H1 (cell line): ENCODE data around the gene RBM19. TPM values are rescaled to one million over a fixed set of nuclear protein-coding genes. Genes with fewer than 3 reads are reported as not detected.

Source experiments
- CTCF ChIA-PET: fragments of 300-600 bp; sonication (Branson Sonifier 250); formaldehyde crosslinking; loops from one replicate; lab custom pipeline; 2021; ENCODE audit not compliant: partially characterized antibody; lab: Charles Lee
- POLR2A ChIA-PET: fragments of 300-600 bp; sonication (Branson Sonifier 250); formaldehyde crosslinking; loops from one replicate; lab custom pipeline; 2021; ENCODE audit warnings: inconsistent platforms; ENCODE audit not compliant: partially characterized antibody; lab: Charles Lee
- DNase-seq, 2 experiments: peaks; one replicate each; pipeline versions ENCODE4 v3.0.0 to v3.0.0-alpha.2; 2010 to 2022; ENCODE audit warnings: low spot score in 2 of 2, low read depth in 1 of 2, mixed read lengths in 1 of 2
- FAIRE-seq: peaks from 2 replicates; lab custom pipeline; 2011; peaks lifted over from hg19 to GRCh38; lab: Jason Lieb, UNC
- H2AFZ ChIP-seq: 2 replicates; pipeline ENCODE4 v1.8.1; 2012; ENCODE audit warnings: low read length, inconsistent platforms
- H2AK5ac ChIP-seq: 2 replicates; pipeline ENCODE4 v1.6.1; 2013; ENCODE audit warnings: low read depth, low read length
- H2BK120ac ChIP-seq: replicated peaks from 2 replicates; pipeline ENCODE3; 2013; ENCODE audit warnings: low read depth, low read length, inconsistent platforms
- H2BK12ac ChIP-seq: 2 replicates; pipeline ENCODE4 v1.6.1; 2013; ENCODE audit warnings: low read depth, low read length
- H2BK15ac ChIP-seq: 2 replicates; pipeline ENCODE4 v1.6.1; 2013; ENCODE audit warnings: low read length
- H2BK20ac ChIP-seq: 2 replicates; pipeline ENCODE4 v1.6.1; 2013; ENCODE audit warnings: low read length
- H2BK5ac ChIP-seq: 2 replicates; pipeline ENCODE4 v1.6.1; 2013; ENCODE audit warnings: low read depth, low read length
- H3K14ac ChIP-seq: 2 replicates; pipeline ENCODE4 v1.6.1; 2013; ENCODE audit warnings: inconsistent platforms; ENCODE audit not compliant: insufficient read length
- H3K18ac ChIP-seq: 2 replicates; pipeline ENCODE4 v1.6.1; 2013; ENCODE audit warnings: low read length; ENCODE audit errors: extremely low read depth
- H3K23ac ChIP-seq: 2 replicates; pipeline ENCODE4 v1.6.1; 2013; ENCODE audit warnings: inconsistent platforms; ENCODE audit not compliant: insufficient read length
- H3K23me2 ChIP-seq: 2 replicates; pipeline ENCODE4 v1.6.1; 2013; ENCODE audit warnings: low read depth, low read length
- H3K27ac ChIP-seq: 2 replicates; pipeline ENCODE4 v1.6.1; 2011; ENCODE audit warnings: low read depth, low read length, inconsistent platforms
- H3K27me3 ChIP-seq, 4 experiments: replicated peaks in 1 of 4; 1 replicate in 1 of 4; 2 replicates in 3 of 4; pipeline versions ENCODE4 v1.6.1 to v1.8.1; 2011 to 2013; ENCODE audit warnings: low read length in 3 of 4, mild to moderate bottlenecking in 3 of 4, inconsistent platforms in 2 of 4, mixed read lengths in 2 of 4, moderate library complexity in 1 of 4; ENCODE audit not compliant: control insufficient read depth in 3 of 4, insufficient read depth in 3 of 4; ENCODE audit errors: extremely low read depth in 1 of 4
- H3K36me3 ChIP-seq, 4 experiments: 2 replicates each; pipeline versions ENCODE4 v1.6.1 to v1.8.1; 2011 to 2013; ENCODE audit warnings: mild to moderate bottlenecking in 4 of 4, low read length in 3 of 4, moderate library complexity in 2 of 4, control low read depth in 1 of 4, inconsistent platforms in 1 of 4; ENCODE audit not compliant: insufficient read depth in 4 of 4, control insufficient read depth in 2 of 4
- H3K4ac ChIP-seq: replicated peaks from 2 replicates; pipeline ENCODE3; 2013; ENCODE audit warnings: low read length, low read depth, mixed read lengths, inconsistent platforms; ENCODE audit not compliant: insufficient read length
- H3K4me1 ChIP-seq, 4 experiments: replicated peaks in 1 of 4; 1 replicate in 1 of 4; 2 replicates in 3 of 4; pipeline versions ENCODE4 v1.6.1 to v1.8.1; 2011 to 2013; ENCODE audit warnings: low read length in 3 of 4, inconsistent platforms in 2 of 4, mixed read lengths in 1 of 4; ENCODE audit not compliant: insufficient read depth in 4 of 4, control insufficient read depth in 3 of 4
- H3K4me2 ChIP-seq, 2 experiments: 2 replicates each; pipeline versions ENCODE4 v1.6.1 to v1.8.1; 2011 to 2013; ENCODE audit warnings: low read depth in 2 of 2, low read length in 2 of 2, control low read depth in 1 of 2, inconsistent platforms in 1 of 2, mild to moderate bottlenecking in 1 of 2; ENCODE audit not compliant: insufficient read depth in 1 of 2
- H3K4me3 ChIP-seq, 4 experiments: fragments of 200-600, 300-600 bp in 1 of 4; sonication (generic), shearing (Covaris generic), sonication (Bioruptor Twin) in 1 of 4; 2 replicates each; pipeline versions ENCODE4 v1.5.1 to v1.8.1; 2011 to 2016; ENCODE audit warnings: low read length in 4 of 4, low read depth in 3 of 4, control low read depth in 2 of 4, inconsistent platforms in 2 of 4, mild to moderate bottlenecking in 2 of 4, mixed read lengths in 1 of 4, moderate library complexity in 1 of 4; ENCODE audit not compliant: insufficient read depth in 2 of 4; ENCODE audit errors: extremely low read depth in 1 of 4
- H3K56ac ChIP-seq: replicated peaks from 2 replicates; pipeline ENCODE3; 2013; ENCODE audit warnings: low read depth, mild to moderate bottlenecking, mixed read lengths, low read length, inconsistent platforms; ENCODE audit not compliant: insufficient read length
- H3K79me1 ChIP-seq: 2 replicates; pipeline ENCODE4 v1.6.1; 2013; ENCODE audit warnings: low read depth, low read length, control low read depth
- H3K79me2 ChIP-seq, 2 experiments: 2 replicates each; pipeline versions ENCODE4 v1.6.1 to v1.8.1; 2012 to 2013; ENCODE audit warnings: low read length in 2 of 2, mild to moderate bottlenecking in 2 of 2, inconsistent platforms in 1 of 2; ENCODE audit not compliant: insufficient read depth in 2 of 2, control insufficient read depth in 1 of 2
- H3K9ac ChIP-seq, 4 experiments: replicated peaks in 1 of 4; 1 replicate in 1 of 4; 2 replicates in 3 of 4; pipeline versions ENCODE4 v1.6.1 to v1.8.1; 2011 to 2013; ENCODE audit warnings: low read depth in 3 of 4, low read length in 3 of 4, control low read depth in 2 of 4, mild to moderate bottlenecking in 2 of 4, moderate library complexity in 2 of 4, inconsistent platforms in 1 of 4; ENCODE audit errors: extremely low read depth in 1 of 4
- H3K9me3 ChIP-seq, 2 experiments: 2 replicates each; pipeline versions ENCODE4 v1.6.1 to v1.8.1; 2012 to 2013; ENCODE audit warnings: mild to moderate bottlenecking in 2 of 2, moderate library complexity in 2 of 2, control low read depth in 1 of 2, inconsistent platforms in 1 of 2, low read depth in 1 of 2, low read length in 1 of 2, mixed read lengths in 1 of 2; ENCODE audit not compliant: insufficient read depth in 2 of 2
- H4K20me1 ChIP-seq, 2 experiments: replicated peaks in 1 of 2; 2 replicates each; pipeline versions ENCODE3 to v1.8.1; 2011 to 2013; ENCODE audit warnings: inconsistent platforms in 2 of 2, low read length in 2 of 2, mild to moderate bottlenecking in 1 of 2; ENCODE audit not compliant: insufficient read depth in 2 of 2, control insufficient read depth in 1 of 2
- H4K5ac ChIP-seq: 2 replicates; pipeline ENCODE4 v1.6.1; 2013; ENCODE audit warnings: low read length, low read depth, mixed read lengths, inconsistent platforms; ENCODE audit not compliant: insufficient read length
- H4K8ac ChIP-seq: 2 replicates; pipeline ENCODE4 v1.8.0; 2013; ENCODE audit warnings: mild to moderate bottlenecking, moderate library complexity, low read length, inconsistent platforms; ENCODE audit not compliant: insufficient read depth; ENCODE audit errors: extremely low read depth
- H4K91ac ChIP-seq: replicated peaks from 2 replicates; pipeline ENCODE3; 2013; ENCODE audit warnings: low read length, mixed read lengths, inconsistent platforms; ENCODE audit not compliant: insufficient read length
- CTCF ChIP-seq, 3 experiments: IDR thresholded peaks; 1 replicate in 2 of 3; 2 replicates in 1 of 3; pipeline versions ENCODE4 v1.5.1 to v1.6.1; 2011; ENCODE audit warnings: low read length in 3 of 3, mild to moderate bottlenecking in 3 of 3, inconsistent platforms in 2 of 3, low read depth in 1 of 3, moderate library complexity in 1 of 3; ENCODE audit not compliant: insufficient read depth in 1 of 3; ENCODE audit errors: control extremely low read depth in 1 of 3
- POLR2A ChIP-seq, 2 experiments: IDR thresholded peaks; 1 replicate in 1 of 2; 2 replicates in 1 of 2; pipeline ENCODE4 v1.6.1; 2011; ENCODE audit warnings: low read depth in 2 of 2, low read length in 2 of 2, mild to moderate bottlenecking in 2 of 2; ENCODE audit errors: control extremely low read depth in 1 of 2
- RNF2 ChIP-seq: fragments of 200-900, 300-1000 bp; sonication (generic); IDR thresholded peaks from 2 replicates; pipeline ENCODE4 v1.7.1; 2016; ENCODE audit warnings: borderline replicate concordance, low read depth, mild to moderate bottlenecking, antibody characterized with exemption, low read length; ENCODE audit not compliant: poor library complexity, severe bottlenecking; ENCODE audit errors: missing control alignments
- WGBS, 2 experiments: shearing (Covaris generic) in 1 of 2; methylation state at CpG; one replicate each; pipeline versions ENCODE4 v1.1.6 to v1.1.7; 2013 to 2015; ENCODE audit warnings: low lambda C conversion rate in 2 of 2, mixed read lengths in 2 of 2, inconsistent platforms in 1 of 2, low coverage in 1 of 2, missing lambda C conversion rate in 1 of 2; ENCODE audit not compliant: insufficient replicate concordance in 2 of 2, insufficient coverage in 1 of 2, insufficient read length in 1 of 2; ENCODE audit errors: extremely low coverage in 1 of 2, missing lambda C conversion rate in 1 of 2; 5-methylcytosine and 5-hydroxymethylcytosine counted together
- polyA plus RNA-seq, 7 experiments: library from polyadenylated mRNA; depleted of rRNA in 3 of 7; stranded (reverse) in 5 of 7; unstranded in 2 of 7; fragments of >200 nt in 5 of 7; fragments of 200-250 nt in 2 of 7; gene quantifications; 1 replicate in 5 of 7; 2 replicates in 1 of 7; 4 replicates in 1 of 7; pipeline versions ENCODE4 v1.2.1 to v1.2.3, GENCODE V29; 2011 to 2013; ENCODE audit warnings: missing spikeins in 2 of 7, mixed read lengths in 2 of 7
- total RNA-seq: library from RNA; stranded (reverse); fragmentation: NEBNext Ultra II Directional; extraction: Animal tissue kit (Norgen Biotek cat#: 25700); gene quantifications from 2 replicates; pipeline ENCODE4 v1.2.1, GENCODE V29; 2021

The RBM19 gene
- total and polyA plus RNA-seq, 2 of the 8 experiments (the other 6 are each of a cell fraction or from before 2014, with no cell fraction given): 23.4 to 61.9 TPM

DNA sequence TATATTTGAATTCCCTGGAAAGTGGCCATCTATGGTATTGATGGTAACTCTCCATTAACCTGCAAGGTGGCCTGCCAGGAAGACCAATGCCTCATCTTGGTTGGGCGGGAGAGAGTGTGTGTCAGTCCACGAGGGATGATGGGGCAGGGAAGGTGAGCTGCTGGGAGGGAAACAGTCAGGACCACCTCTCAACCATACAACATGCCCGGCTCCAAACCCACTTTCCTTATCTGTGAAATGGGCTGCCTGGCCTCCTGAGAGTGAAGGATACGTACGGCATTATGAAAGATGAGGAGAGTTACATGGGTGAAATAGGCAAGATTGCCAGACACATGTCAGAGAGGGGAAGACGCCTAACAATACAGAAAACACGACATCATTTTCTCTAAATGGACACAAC, 70.9 kb downstream of the RBM19 start:
- no peaks in the 10 kb centered on the region for H3K36me3 ChIP-seq
- POLR2A ChIA-PET: no interaction called here

More for the DNA sequence above, 70.9 kb downstream of the RBM19 start:
- Histone ChIP-seq H3K4me2 (no peak overlapping the region), H3K9ac (no peak overlapping the region), H3K79me1 (no peaks in the 10 kb centered on the region), H3K56ac (no peak overlapping the region), H3K18ac (no peak overlapping the region), H2BK15ac (0 out of 2 replicates have a peak overlapping the region, but pooled peaks have one; percentile 65), H3K23ac (no peak overlapping the region), H4K91ac (no peak overlapping the region), H2BK20ac (0 out of 2 replicates have a peak overlapping the region, but pooled peaks have one; percentile 41), H3K23me2 (no peaks in the 10 kb centered on the region), H2AFZ (no peak overlapping the region), H3K79me2 (no peaks in the 10 kb centered on the region), H3K27ac (no peak overlapping the region), H3K14ac (no peak overlapping the region), H3K4me3 (no peak overlapping the region), H3K4me1 (peaks cover 0 to 8% (median 2%) of the 10 kb centered on the region in 4 experiments; a peak in 5 of 7 replicates), H2BK12ac (no peak overlapping the region), H2AK5ac (no peak overlapping the region), H4K5ac (no peak overlapping the region), H4K8ac (no peak overlapping the region), H3K27me3 (no peaks in the 10 kb centered on the region), H3K4ac (no peak overlapping the region), H2BK5ac (no peak overlapping the region), H2BK120ac (no peak overlapping the region), H4K20me1 (no peaks in the 10 kb centered on the region), H3K9me3 (no peaks in the 10 kb centered on the region)
- CTCF ChIA-PET: interaction anchor here (0.8 to 1.6 kb wide), 3 partner anchors 28 to 98 kb away, joined by 3 to 9 read pairs (median 4); no protein-coding TSS in a partner anchor
- WGBS, 2 experiments: 91% methylated on average over 7 of the region's 7 CpGs; no CpG with 5 or more reads in 1 of the 2 experiments
- FAIRE-seq (no peak), DNase-seq (no peak)
- TF ChIP-seq CTCF (IDR thresholded peaks at IDR 0.05; ENCODE audit: control extremely low read depth in 1 of 3, insufficient read depth in 1 of 3, low read depth in 1 of 3, low read length in 3 of 3): no peak
- TF ChIP-seq RNF2: no peak
- TF ChIP-seq POLR2A (IDR thresholded peaks at IDR 0.05; ENCODE audit: control extremely low read depth in 1 of 2, low read depth in 2 of 2, low read length in 2 of 2): no peak
